GM19467 (cell line): ENCODE data around the gene MAP4K5.

Experiments used
- ATAC-seq: cut with Tn5 transposase; IDR thresholded peaks from one replicate; pipeline ENCODE4 v1.9.1; 2021; ENCODE audit warnings: mild to moderate bottlenecking, moderate library complexity; ENCODE audit not compliant: unreplicated experiment

The MAP4K5 gene

GRCh38 chr14:50479041-50479440 lies 53.3 kb downstream of the MAP4K5 start:
- ATAC-seq = no peak

- no peak for ATAC-seq
Measured at GRCh38 chr14:50477760-50478159, 54.6 kb downstream of the MAP4K5 start.

GRCh38 chr14:50476134-50476533 lies 56.2 kb downstream of the MAP4K5 start:
- no peak for ATAC-seq

GRCh38 chr14:50475460-50475859 lies 56.9 kb downstream of the MAP4K5 start:
- ATAC-seq = no peak

GRCh38 chr14:50471838-50472465 lies 60.4 kb downstream of the MAP4K5 start:
- ATAC-seq = no peak

- ATAC-seq = no peak
Measured at GRCh38 chr14:50469982-50470381, 62.4 kb downstream of the MAP4K5 start.

GRCh38 chr14:50462111-50462510 lies 70.3 kb downstream of the MAP4K5 start:
- no peak for ATAC-seq

- ATAC-seq = no peak
Measured at GRCh38 chr14:50453869-50454268, 78.5 kb downstream of the MAP4K5 start.

GRCh38 chr14:50452979-50453705 lies 79.2 kb downstream of the MAP4K5 start:
- ATAC-seq = no peak

- ATAC-seq = no peak
Measured at GRCh38 chr14:50452296-50452695, 80.1 kb downstream of the MAP4K5 start.

- no peak for ATAC-seq
Measured at GRCh38 chr14:50451854-50452253, 80.5 kb downstream of the MAP4K5 start.

- no peak for ATAC-seq
Measured at GRCh38 chr14:50447461-50447860, 84.9 kb downstream of the MAP4K5 start.

GRCh38 chr14:50434528-50434927 lies 97.8 kb downstream of the MAP4K5 start:
- no peak for ATAC-seq

- ATAC-seq = no peak
Measured at GRCh38 chr14:50432131-50432530, 100.2 kb downstream of the MAP4K5 start.

GRCh38 chr14:50425816-50426215 lies 106.6 kb downstream of the MAP4K5 start:
- ATAC-seq = no peak

- no peak for ATAC-seq
Measured at GRCh38 chr14:50425105-50425504, 107.3 kb downstream of the MAP4K5 start.

- no peak for ATAC-seq
Measured at GRCh38 chr14:50423529-50423928, 108.8 kb downstream of the MAP4K5 start.

- no peak for ATAC-seq
Measured at GRCh38 chr14:50421499-50421898, 110.9 kb downstream of the MAP4K5 start.

GRCh38 chr14:50417853-50418252 lies 114.5 kb downstream of the MAP4K5 start:
- no peak for ATAC-seq

GRCh38 chr14:50410921-50411320 lies 121.4 kb downstream of the MAP4K5 start:
- no peak for ATAC-seq

- ATAC-seq = no peak
Measured at GRCh38 chr14:50410071-50410470, 122.3 kb downstream of the MAP4K5 start.

- ATAC-seq = no peak
Measured at GRCh38 chr14:50407111-50407812, 125.1 kb downstream of the MAP4K5 start.
